ENCODE results near the gene ENTPD8.
"Not testable (repeated sequence)": the region's sequence is repeated elsewhere in the genome, so short reads cannot be mapped to it uniquely, and the experiment has no call there.

ENTPD8 gene

DNA sequence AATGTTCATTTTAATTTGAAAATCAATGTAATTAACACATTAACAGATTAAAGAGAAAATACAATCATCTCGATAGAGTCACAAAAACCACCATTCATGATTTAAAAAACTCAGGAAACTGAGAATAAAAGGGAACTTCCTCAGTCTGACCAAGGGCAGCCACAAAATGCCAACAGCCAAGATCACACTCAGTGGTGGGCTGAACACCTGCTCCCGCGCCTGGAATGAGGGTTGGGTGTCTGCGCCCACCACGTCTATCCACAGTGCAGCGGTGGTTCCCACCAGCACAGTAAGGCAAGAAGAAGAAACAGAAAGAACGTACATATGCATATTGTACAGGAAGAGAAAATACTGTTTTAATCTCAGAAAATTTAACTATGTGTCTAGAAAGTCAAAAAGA is 29.6 kb upstream of the ENTPD8 start:
- no peaks in the 10 kb centered on the region for H3K79me2 ChIP-seq (ENCODE audit: control insufficient read depth, insufficient read depth, low read length, unreplicated experiment)
- no peaks in the 10 kb centered on the region for H3K27me3 ChIP-seq (ENCODE audit: insufficient read depth, low read length)
- no peak overlapping the region for H3K4me3 ChIP-seq (ENCODE audit: low read depth, low read length)
- no peaks in the 10 kb centered on the region for H3K36me3 ChIP-seq (ENCODE audit: insufficient read depth, low read length)
- H2AFZ ChIP-seq (ENCODE audit: low read length, unreplicated experiment) = no peak overlapping the region
- no peaks in the 10 kb centered on the region for H3K4me1 ChIP-seq (ENCODE audit: control insufficient read depth, insufficient read depth, low read length, unreplicated experiment)
- no peak overlapping the region for H3K27ac ChIP-seq (ENCODE audit: low read depth, low read length)

DNA sequence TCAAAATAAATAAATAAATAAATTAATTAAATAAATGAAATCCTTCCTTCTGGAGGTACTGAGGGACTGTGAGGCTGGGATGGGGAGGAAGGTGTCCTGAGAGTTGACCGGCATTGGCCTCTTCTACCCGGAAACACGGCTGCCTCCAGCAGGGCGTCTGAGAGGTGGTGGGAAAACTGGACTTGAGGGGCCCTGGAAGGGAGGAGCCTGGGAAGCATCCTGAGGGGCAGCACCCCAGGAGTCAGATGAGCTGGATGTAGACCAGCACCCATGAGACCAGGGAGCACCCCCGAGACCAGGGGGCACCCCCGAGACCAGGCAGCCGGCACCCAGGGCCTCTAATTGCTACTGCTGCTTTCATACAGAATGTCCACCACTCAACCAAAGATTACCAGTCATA is 26.7 kb upstream of the ENTPD8 start:
- Histone ChIP-seq H3K79me2 (ENCODE audit: control insufficient read depth, insufficient read depth, low read length, unreplicated experiment) (no peaks in the 10 kb centered on the region), H3K27me3 (ENCODE audit: insufficient read depth, low read length) (no peaks in the 10 kb centered on the region), H3K4me1 (ENCODE audit: control insufficient read depth, insufficient read depth, low read length, unreplicated experiment) (no peaks in the 10 kb centered on the region), H3K36me3 (ENCODE audit: insufficient read depth, low read length) (no peaks in the 10 kb centered on the region), H3K27ac (ENCODE audit: low read depth, low read length) (no peak overlapping the region), H2AFZ (ENCODE audit: low read length, unreplicated experiment) (no peak overlapping the region), H3K4me3 (ENCODE audit: low read depth, low read length) (no peak overlapping the region)

DNA sequence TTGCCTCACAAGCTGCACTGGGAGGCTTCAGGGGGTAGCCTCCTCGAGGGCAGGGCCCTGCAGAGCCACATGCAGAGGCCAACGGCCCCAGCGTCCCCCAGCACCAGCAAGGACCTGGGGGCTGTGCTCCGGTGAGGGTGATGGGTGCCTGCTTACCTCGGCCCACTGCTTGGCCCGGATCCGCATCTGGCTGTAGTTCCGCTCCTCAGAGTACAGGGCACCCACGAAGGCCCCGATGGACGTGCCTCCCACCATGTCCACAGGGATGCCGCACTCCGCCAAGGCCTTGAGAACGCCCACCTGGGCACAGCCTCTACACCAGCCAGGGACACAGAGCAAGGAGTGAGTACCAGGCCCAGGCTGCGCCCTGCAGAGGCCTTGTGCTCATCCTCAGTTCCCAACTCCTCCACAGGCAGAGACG is 26.0 kb upstream of the ENTPD8 start:
- Histone ChIP-seq H2AFZ (ENCODE audit: low read length, unreplicated experiment) (no peak overlapping the region), H3K36me3 (ENCODE audit: insufficient read depth, low read length) (no peaks in the 10 kb centered on the region), H3K79me2 (ENCODE audit: control insufficient read depth, insufficient read depth, low read length, unreplicated experiment) (no peaks in the 10 kb centered on the region), H3K27ac (ENCODE audit: low read depth, low read length) (no peak overlapping the region), H3K27me3 (ENCODE audit: insufficient read depth, low read length) (no peaks in the 10 kb centered on the region), H3K4me1 (ENCODE audit: control insufficient read depth, insufficient read depth, low read length, unreplicated experiment) (no peaks in the 10 kb centered on the region), H3K4me3 (ENCODE audit: low read depth, low read length) (no peak overlapping the region)

DNA sequence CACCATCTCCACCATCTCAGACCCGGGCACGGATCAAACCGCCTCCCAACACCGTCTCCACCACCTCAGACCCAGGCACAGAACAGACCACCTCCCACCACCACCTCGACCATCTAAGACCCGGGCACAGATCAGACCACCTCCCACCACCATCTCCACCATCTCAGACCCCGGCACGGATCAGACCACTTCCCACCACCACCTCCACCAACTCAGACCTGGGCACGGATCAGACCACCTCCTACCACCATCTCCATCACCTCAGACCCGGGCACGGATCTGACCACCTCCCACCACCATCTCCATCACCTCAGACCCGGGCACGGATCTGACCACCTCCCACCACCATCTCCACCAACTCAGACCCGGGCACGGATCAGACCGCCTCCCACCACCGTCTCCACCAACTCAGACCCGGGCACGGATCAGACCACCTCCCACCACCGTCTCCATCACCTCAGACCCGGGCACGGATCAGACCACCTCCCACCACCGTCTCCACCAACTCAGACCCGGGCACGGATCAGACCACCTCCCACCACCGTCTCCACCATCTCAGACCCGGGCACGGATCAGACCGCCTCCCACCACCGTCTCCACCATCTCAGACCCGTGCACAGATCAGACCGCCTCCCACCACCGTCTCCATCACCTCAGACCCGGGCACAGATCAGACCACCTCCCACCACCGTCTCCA is 25.4 kb upstream of the ENTPD8 start:
- H2AFZ ChIP-seq (ENCODE audit: low read length, unreplicated experiment); H3K36me3 ChIP-seq (ENCODE audit: insufficient read depth, low read length); H3K27ac ChIP-seq (ENCODE audit: low read depth, low read length); H3K27me3 ChIP-seq (ENCODE audit: insufficient read depth, low read length); H3K79me2 ChIP-seq (ENCODE audit: control insufficient read depth, insufficient read depth, low read length, unreplicated experiment); H3K4me1 ChIP-seq (ENCODE audit: control insufficient read depth, insufficient read depth, low read length, unreplicated experiment); H3K4me3 ChIP-seq (ENCODE audit: low read depth, low read length): not testable (repeated sequence)

DNA sequence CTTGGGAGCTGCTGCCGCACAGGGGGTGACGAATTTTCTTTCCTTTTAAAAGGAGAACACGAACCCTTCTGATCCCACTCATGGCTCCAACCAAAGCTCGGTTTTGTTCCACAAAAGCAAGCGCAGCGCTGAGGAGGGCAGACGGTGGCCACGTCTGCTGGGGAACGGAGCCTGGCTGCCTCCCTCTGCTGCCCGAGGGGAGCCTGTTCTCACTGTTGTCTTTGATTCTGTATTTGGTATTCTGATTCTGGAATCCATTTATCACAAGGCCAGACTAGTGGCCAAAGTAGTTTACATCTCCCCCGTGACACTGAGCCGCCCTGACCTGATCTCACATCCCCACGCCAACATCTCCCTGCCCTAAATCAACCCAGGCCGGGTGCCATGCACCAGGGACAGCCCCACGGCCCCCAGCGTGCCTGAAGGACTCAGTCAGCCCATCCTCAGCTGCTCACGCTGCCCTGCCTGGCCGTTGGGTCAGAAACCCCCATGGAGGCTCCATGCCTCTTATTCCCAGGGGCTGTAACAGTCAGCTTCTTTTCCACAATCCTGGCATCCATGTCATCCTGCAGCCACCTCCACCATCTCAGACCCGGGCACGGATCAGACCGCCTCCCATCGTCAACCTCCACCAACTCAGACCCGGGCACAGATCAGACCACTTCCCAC is 24.7 kb upstream of the ENTPD8 start:
- Histone ChIP-seq H3K36me3 (ENCODE audit: insufficient read depth, low read length) (no peaks in the 10 kb centered on the region), H3K79me2 (ENCODE audit: control insufficient read depth, insufficient read depth, low read length, unreplicated experiment) (no peaks in the 10 kb centered on the region), H2AFZ (ENCODE audit: low read length, unreplicated experiment) (no peak overlapping the region), H3K27ac (ENCODE audit: low read depth, low read length) (no peak overlapping the region), H3K4me1 (ENCODE audit: control insufficient read depth, insufficient read depth, low read length, unreplicated experiment) (no peaks in the 10 kb centered on the region), H3K27me3 (ENCODE audit: insufficient read depth, low read length) (no peaks in the 10 kb centered on the region), H3K4me3 (ENCODE audit: low read depth, low read length) (no peak overlapping the region)

DNA sequence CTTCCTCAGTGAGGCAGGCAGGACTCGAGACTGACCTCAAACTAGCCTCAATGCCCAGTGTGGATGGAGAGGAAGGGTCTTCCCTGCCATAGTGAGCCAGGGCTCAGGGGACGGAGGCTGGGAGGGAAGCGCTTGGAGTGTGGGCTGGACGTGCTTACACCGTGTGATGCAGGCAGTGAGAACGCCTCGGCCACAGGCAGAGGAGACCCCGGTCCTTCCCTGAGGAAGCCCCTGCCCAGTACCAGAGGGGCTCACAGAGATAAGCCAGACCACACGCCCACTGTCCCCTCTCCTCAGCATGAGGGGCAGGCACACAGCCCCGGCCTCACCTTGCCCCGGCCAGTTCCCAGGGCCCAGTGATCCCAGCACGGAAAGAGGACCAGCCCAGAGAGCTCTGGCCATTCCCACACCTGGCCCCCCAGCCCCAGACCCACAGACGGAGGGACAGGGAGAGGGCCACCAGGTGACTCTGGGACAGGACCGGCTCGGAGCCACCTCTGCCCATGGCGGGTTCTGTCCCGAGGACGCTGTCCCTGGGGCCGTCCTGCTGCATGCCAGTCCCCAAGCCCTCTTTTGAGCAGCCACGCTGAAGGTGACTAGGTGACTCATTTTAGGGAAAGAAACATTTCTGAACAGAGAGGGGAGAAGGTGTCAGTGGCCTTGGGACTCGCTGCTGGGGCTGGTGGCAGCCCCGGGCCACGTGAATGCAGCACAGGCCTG is 24.0 kb upstream of the ENTPD8 start:
- no peak overlapping the region for H2AFZ ChIP-seq (ENCODE audit: low read length, unreplicated experiment)
- H3K4me3 ChIP-seq (ENCODE audit: low read depth, low read length) = no peak overlapping the region
- no peaks in the 10 kb centered on the region for H3K4me1 ChIP-seq (ENCODE audit: control insufficient read depth, insufficient read depth, low read length, unreplicated experiment)
- no peaks in the 10 kb centered on the region for H3K79me2 ChIP-seq (ENCODE audit: control insufficient read depth, insufficient read depth, low read length, unreplicated experiment)
- H3K27me3 ChIP-seq (ENCODE audit: insufficient read depth, low read length) = no peaks in the 10 kb centered on the region
- no peaks in the 10 kb centered on the region for H3K36me3 ChIP-seq (ENCODE audit: insufficient read depth, low read length)
- no peak overlapping the region for H3K27ac ChIP-seq (ENCODE audit: low read depth, low read length)

DNA sequence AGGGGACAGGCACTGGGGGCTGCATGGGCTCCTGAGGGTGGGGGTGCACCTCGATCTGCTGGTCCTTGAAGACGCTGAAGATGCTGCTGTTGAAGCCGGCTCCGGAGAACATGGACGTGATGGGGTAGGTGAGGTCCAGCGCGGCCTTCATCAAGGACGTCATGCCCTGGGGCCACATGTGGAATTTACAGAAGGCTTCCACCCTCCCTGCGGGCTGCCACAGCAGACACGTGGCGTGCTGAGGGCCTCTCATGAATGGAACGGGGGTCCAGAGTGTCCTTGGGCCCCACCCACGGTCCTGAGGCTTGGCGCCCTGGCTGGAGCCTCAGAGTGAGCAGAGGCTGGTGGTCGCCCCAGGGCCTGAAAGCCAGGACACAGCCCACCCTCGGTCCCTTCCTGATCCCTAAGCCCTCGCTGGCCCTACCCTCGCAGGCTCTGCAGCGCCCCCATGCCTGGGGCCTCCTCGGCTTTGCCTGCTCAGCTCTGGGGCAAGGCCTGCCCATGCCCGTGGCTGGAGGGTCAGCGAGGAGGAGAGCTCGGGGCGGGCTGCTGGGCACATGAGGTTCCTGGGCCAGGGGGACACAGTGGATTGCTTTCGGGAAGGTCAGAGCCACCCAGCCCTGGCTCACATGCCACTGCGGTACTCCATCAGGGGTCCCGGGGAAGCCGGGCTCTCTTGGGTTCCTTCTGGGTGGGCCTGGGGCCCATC is 23.3 kb upstream of the ENTPD8 start:
- Histone ChIP-seq H2AFZ (ENCODE audit: low read length, unreplicated experiment) (no peak overlapping the region), H3K36me3 (ENCODE audit: insufficient read depth, low read length) (no peaks in the 10 kb centered on the region), H3K27me3 (ENCODE audit: insufficient read depth, low read length) (no peaks in the 10 kb centered on the region), H3K4me3 (ENCODE audit: low read depth, low read length) (no peak overlapping the region), H3K27ac (ENCODE audit: low read depth, low read length) (no peak overlapping the region), H3K4me1 (ENCODE audit: control insufficient read depth, insufficient read depth, low read length, unreplicated experiment) (peaks cover 4% of the 10 kb centered on the region), H3K79me2 (ENCODE audit: control insufficient read depth, insufficient read depth, low read length, unreplicated experiment) (no peaks in the 10 kb centered on the region)

DNA sequence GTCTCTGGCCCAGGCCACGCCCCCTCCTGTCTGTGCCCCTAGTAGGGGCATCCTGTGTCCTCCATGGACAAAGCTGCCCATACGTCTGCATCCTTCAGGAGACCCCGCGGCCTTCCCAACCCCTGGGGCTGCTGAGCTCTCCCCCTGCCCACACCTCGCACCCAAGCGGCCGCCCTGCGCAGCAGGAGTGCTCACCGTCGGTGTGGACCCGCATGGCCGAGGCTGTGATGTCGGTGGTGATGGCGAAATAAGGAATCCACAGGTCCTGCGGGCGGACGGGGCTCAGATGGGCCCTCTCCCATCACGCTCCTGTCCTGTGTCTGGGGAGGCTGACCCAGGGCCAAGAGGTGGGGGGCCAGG is 22.8 kb upstream of the ENTPD8 start:
- peaks cover 6% of the 10 kb centered on the region for H3K4me1 ChIP-seq (ENCODE audit: control insufficient read depth, insufficient read depth, low read length, unreplicated experiment)
- H3K79me2 ChIP-seq (ENCODE audit: control insufficient read depth, insufficient read depth, low read length, unreplicated experiment) = no peaks in the 10 kb centered on the region
- no peak overlapping the region for H2AFZ ChIP-seq (ENCODE audit: low read length, unreplicated experiment)
- H3K27ac ChIP-seq (ENCODE audit: low read depth, low read length) = no peak overlapping the region
- no peaks in the 10 kb centered on the region for H3K27me3 ChIP-seq (ENCODE audit: insufficient read depth, low read length)
- no peaks in the 10 kb centered on the region for H3K36me3 ChIP-seq (ENCODE audit: insufficient read depth, low read length)
- no peak overlapping the region for H3K4me3 ChIP-seq (ENCODE audit: low read depth, low read length)

DNA sequence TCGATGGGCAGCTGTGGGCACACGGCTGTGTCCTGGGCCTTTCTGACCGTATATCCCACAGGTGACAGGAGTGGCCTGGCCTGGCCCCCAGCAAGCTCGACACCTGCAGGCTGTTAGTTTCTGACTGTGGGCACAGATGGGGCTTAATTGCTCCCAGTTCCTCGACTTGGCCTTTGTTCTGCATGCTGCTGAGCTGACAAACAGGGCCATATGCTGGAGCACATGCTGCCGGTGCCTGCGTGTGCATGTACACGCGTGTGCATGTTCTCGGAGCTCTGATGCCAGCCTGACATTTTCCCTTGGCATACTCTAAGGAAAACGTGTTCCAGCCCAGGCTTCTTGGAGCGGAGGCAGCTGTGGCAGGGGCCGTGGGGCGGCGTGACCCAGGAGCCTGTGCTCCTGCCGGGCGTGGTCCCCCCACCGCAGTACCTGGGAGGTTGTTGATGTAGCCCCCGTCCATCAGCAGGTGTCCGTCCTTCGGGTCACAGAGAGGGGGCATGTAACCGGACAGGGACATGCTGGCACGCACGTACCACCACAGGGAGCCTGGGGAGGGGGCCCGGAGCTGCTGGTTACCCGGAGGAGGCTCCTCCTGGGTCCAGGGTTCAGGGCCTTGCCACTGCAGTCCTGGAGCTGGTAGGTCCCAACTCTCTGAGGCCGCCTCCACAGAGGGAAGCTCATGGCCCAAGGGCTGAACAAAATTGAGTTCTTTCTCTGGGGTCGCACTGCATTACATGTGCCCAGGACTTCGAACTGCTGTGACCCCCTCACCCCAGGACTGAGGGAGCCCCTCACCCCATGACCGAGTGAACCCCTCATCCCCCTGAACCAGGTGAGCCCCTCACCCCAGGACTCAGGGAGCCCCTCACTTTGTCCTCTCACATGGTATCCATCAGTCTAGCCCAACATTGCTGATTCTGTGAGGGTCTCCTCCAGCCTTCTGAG is 22.1 kb upstream of the ENTPD8 start:
- Histone ChIP-seq H3K4me1 (ENCODE audit: control insufficient read depth, insufficient read depth, low read length, unreplicated experiment) (peaks cover 6% of the 10 kb centered on the region), H3K27ac (ENCODE audit: low read depth, low read length) (no peak overlapping the region), H3K79me2 (ENCODE audit: control insufficient read depth, insufficient read depth, low read length, unreplicated experiment) (peaks cover 6% of the 10 kb centered on the region), H2AFZ (ENCODE audit: low read length, unreplicated experiment) (no peak overlapping the region), H3K27me3 (ENCODE audit: insufficient read depth, low read length) (no peaks in the 10 kb centered on the region), H3K4me3 (ENCODE audit: low read depth, low read length) (no peak overlapping the region), H3K36me3 (ENCODE audit: insufficient read depth, low read length) (no peaks in the 10 kb centered on the region)
